GM23338 (cell line): Measurements from ENCODE around the gene ZBTB7C. TPM values are rescaled to one million over a fixed set of nuclear protein-coding genes. Genes with fewer than 3 reads are reported as not detected.

Experiments
- ATAC-seq: fragments of 200-7000 bp; cut with Tn5 transposase; 3 replicates; pipeline ENCODE4 v1.9.1; 2020
- DNase-seq: peaks from one replicate; pipeline ENCODE4 v3.0.0-alpha.2; 2015; ENCODE audit warnings: low spot score
- H2AFZ ChIP-seq: fragments of 200-600 bp; sonication (generic); 2 replicates; pipeline ENCODE4 v1.8.0; 2016; ENCODE audit warnings: antibody characterized with exemption, mild to moderate bottlenecking, moderate library complexity
- H3F3A ChIP-seq: fragments of 200-600 bp; sonication (generic); replicated peaks from 2 replicates; pipeline ENCODE4 v1.8.0; 2017; ENCODE audit warnings: antibody characterized with exemption, mixed run types, low read depth
- H3K27ac ChIP-seq: fragments of 200-600 bp; sonication (generic); 2 replicates; pipeline ENCODE4 v1.6.1; 2016; ENCODE audit warnings: low read depth
- H3K27me3 ChIP-seq: fragments of 200-600 bp; sonication (generic); 2 replicates; pipeline ENCODE4 v1.8.0; 2016; ENCODE audit warnings: mild to moderate bottlenecking, mixed run types, moderate library complexity; ENCODE audit not compliant: insufficient read depth
- H3K36me3 ChIP-seq: fragments of 200-600 bp; sonication (generic); 2 replicates; pipeline ENCODE4 v1.8.0; 2016; ENCODE audit warnings: mild to moderate bottlenecking; ENCODE audit not compliant: insufficient read depth
- H3K4me1 ChIP-seq: fragments of 200-600 bp; sonication (generic); 2 replicates; pipeline ENCODE4 v1.8.0; 2016; ENCODE audit warnings: mild to moderate bottlenecking, moderate library complexity; ENCODE audit not compliant: insufficient read depth
- H3K4me2 ChIP-seq: fragments of 200-600 bp; sonication (generic); 2 replicates; pipeline ENCODE4 v1.7.1; 2017; ENCODE audit warnings: mixed run types
- H3K4me3 ChIP-seq: fragments of 200-600 bp; sonication (generic); 2 replicates; pipeline ENCODE4 v1.6.1; 2016; ENCODE audit warnings: mixed run types
- H3K79me2 ChIP-seq: fragments of 200-600 bp; sonication (generic); replicated peaks from 2 replicates; pipeline ENCODE4 v1.8.0; 2017; ENCODE audit warnings: mild to moderate bottlenecking; ENCODE audit not compliant: insufficient read depth
- H3K9me2 ChIP-seq: fragments of 200-600 bp; sonication (generic); 2 replicates; pipeline ENCODE4 v1.8.0; 2017; ENCODE audit not compliant: insufficient read depth
- H4K20me1 ChIP-seq: fragments of 200-600 bp; sonication (generic); replicated peaks from 2 replicates; pipeline ENCODE4 v1.8.0; 2017; ENCODE audit warnings: mild to moderate bottlenecking; ENCODE audit not compliant: insufficient read depth
- H3K27ac Mint-ChIP-seq: 2 replicates; pipeline ENCODE4 v1.8.0; 2020; ENCODE audit warnings: inconsistent platforms, mild to moderate bottlenecking, moderate library complexity, mixed read lengths
- H3K27me3 Mint-ChIP-seq: 3 replicates; pipeline ENCODE4 v1.8.0; 2022; ENCODE audit warnings: low read depth, mild to moderate bottlenecking, moderate library complexity, mixed read lengths, inconsistent platforms; ENCODE audit not compliant: insufficient read depth, poor library complexity
- H3K36me3 Mint-ChIP-seq: 3 replicates; pipeline ENCODE4 v1.8.0; 2021; ENCODE audit warnings: low read depth, mild to moderate bottlenecking, inconsistent platforms, moderate library complexity, mixed read lengths
- H3K4me1 Mint-ChIP-seq: 3 replicates; pipeline ENCODE4 v1.8.0; 2020; ENCODE audit warnings: mild to moderate bottlenecking, inconsistent platforms, mixed read lengths
- H3K4me3 Mint-ChIP-seq: 3 replicates; pipeline ENCODE4 v1.8.0; 2021; ENCODE audit warnings: moderate library complexity, mild to moderate bottlenecking, inconsistent platforms, mixed read lengths
- H3K9me3 Mint-ChIP-seq: 3 replicates; pipeline ENCODE4 v1.8.0; 2020; ENCODE audit warnings: moderate library complexity, mild to moderate bottlenecking, inconsistent platforms, mixed read lengths
- CREB1 ChIP-seq: fragments of 250-450 bp; sonication (Bioruptor Pico); IDR thresholded peaks from 2 replicates; pipeline ENCODE4 v1.5.0; 2020; ENCODE audit warnings: low read depth, mild to moderate bottlenecking, moderate library complexity
- CTCF ChIP-seq, 2 experiments: fragments of 200-600 bp in 1 of 2; sonication (generic) in 1 of 2; conservative IDR thresholded peaks; 2 replicates each; pipeline versions ENCODE4 v1.5.1 to v1.6.1; 2016 to 2017; ENCODE audit warnings: antibody characterized with exemption in 2 of 2, low read depth in 2 of 2, mild to moderate bottlenecking in 2 of 2, moderate library complexity in 1 of 2
- ETS1 ChIP-seq: IDR thresholded peaks from 2 replicates; pipeline ENCODE4 v1.6.1; 2016; ENCODE audit warnings: antibody characterized with exemption
- EZH2 ChIP-seq: fragments of 200-600 bp; sonication (generic); IDR thresholded peaks from one replicate; pipeline ENCODE4 v1.8.0; 2017; ENCODE audit warnings: antibody characterized with exemption, mild to moderate bottlenecking, low read depth; ENCODE audit not compliant: unreplicated experiment
- EZH2phosphoT487 ChIP-seq: fragments of 200-600 bp; sonication (generic); IDR thresholded peaks from one replicate; pipeline ENCODE4 v1.8.1; 2018; ENCODE audit warnings: antibody characterized with exemption; ENCODE audit not compliant: unreplicated experiment
- JUNB ChIP-seq: IDR thresholded peaks from one replicate; pipeline ENCODE4 v1.6.1; 2016; ENCODE audit warnings: antibody characterized with exemption; ENCODE audit not compliant: unreplicated experiment
- NANOG ChIP-seq: IDR thresholded peaks from 2 replicates; pipeline ENCODE4 v1.6.1; 2016; ENCODE audit warnings: antibody characterized with exemption, borderline replicate concordance
- POLR2AphosphoS5 ChIP-seq: IDR thresholded peaks from 2 replicates; pipeline ENCODE4 v1.6.1; 2016; ENCODE audit warnings: antibody characterized with exemption, low read depth
- STAT1 ChIP-seq: IDR thresholded peaks from one replicate; pipeline ENCODE4 v1.6.1; 2016; ENCODE audit warnings: antibody characterized with exemption; ENCODE audit not compliant: unreplicated experiment
- ZNF114 ChIP-seq: fragments of 250-450 bp; sonication (Bioruptor Pico); IDR thresholded peaks from 2 replicates; pipeline ENCODE4 v1.5.0; 2020; ENCODE audit warnings: mild to moderate bottlenecking, moderate library complexity
- ZNF331 ChIP-seq: fragments of 250-450 bp; sonication (Bioruptor Pico); IDR thresholded peaks from 2 replicates; pipeline ENCODE4 v1.5.0; 2020; ENCODE audit warnings: low read depth, mild to moderate bottlenecking, moderate library complexity
- ZNF462 ChIP-seq: fragments of 250-450 bp; sonication (Bioruptor Pico); IDR thresholded peaks from 2 replicates; pipeline ENCODE4 v1.5.0; 2020; ENCODE audit warnings: mild to moderate bottlenecking, moderate library complexity
- polyA plus RNA-seq: library from polyadenylated mRNA; unstranded; fragments of >200 nt; fragmentation: Nextera tagmentation; extraction: Ambion mirVana; gene quantifications from 2 replicates; pipeline ENCODE4 v1.2.1, GENCODE V29; 2016
- total RNA-seq: library from RNA; depleted of rRNA; stranded (reverse); fragments of >200 nt; shearing (Covaris generic); gene quantifications from 2 replicates; pipeline ENCODE4 v1.2.3, GENCODE V29; 2014
- TF ChIP-seq, protein P1 (sequence below): IDR thresholded peaks from one replicate; pipeline ENCODE4 v1.6.1; 2018; ENCODE audit warnings: antibody characterized with exemption; ENCODE audit not compliant: unreplicated experiment

The ZBTB7C gene
- total and polyA plus RNA-seq, 2 experiments from 2014 or later = 0.03 to 0.14 TPM

DNA sequence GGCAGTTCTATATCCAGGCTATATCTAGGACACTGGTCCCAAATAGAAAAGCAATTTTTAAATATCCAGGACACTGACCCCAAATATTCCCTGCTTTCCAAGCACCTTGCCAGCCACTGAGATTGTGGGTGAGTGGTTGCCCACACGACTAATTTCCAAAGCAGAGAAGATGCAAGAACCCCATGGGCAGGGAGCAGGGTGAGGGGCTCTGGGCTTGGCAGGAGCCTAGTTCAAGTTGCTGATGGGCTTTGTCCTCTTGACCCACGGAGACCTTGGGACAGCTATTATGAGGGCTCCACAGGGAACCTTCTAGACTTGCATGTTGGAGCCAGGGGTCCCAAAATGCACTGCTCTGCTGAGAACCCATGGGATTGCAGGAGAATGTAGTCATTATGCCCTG is 332.7 kb downstream of the ZBTB7C start:
- H4K20me1 ChIP-seq = no peaks in the 10 kb centered on the region
- no peak overlapping the region for H3K4me2 ChIP-seq
- H3K4me3 Mint-ChIP-seq = no peak overlapping the region
- no peaks in the 10 kb centered on the region for H3K9me3 Mint-ChIP-seq
- no peaks in the 10 kb centered on the region for H3K79me2 ChIP-seq
- H2AFZ ChIP-seq = no peak overlapping the region
- TF ChIP-seq EZH2 (no peak), CTCF (conservative IDR thresholded peaks at IDR 0.05; ENCODE audit: low read depth in 2 of 2) (no peak), JUNB (no peak), NANOG (no peak), ZNF114 (no peak), ETS1 (no peak), CREB1 (no peak), POLR2AphosphoS5 (no peak), STAT1 (no peak), EZH2phosphoT487 (no peak), ZNF331 (CRISPR knock-in tag) (no peak), ZNF462 (CRISPR knock-in tag) (no peak)
- TF ChIP-seq, protein P1, sequence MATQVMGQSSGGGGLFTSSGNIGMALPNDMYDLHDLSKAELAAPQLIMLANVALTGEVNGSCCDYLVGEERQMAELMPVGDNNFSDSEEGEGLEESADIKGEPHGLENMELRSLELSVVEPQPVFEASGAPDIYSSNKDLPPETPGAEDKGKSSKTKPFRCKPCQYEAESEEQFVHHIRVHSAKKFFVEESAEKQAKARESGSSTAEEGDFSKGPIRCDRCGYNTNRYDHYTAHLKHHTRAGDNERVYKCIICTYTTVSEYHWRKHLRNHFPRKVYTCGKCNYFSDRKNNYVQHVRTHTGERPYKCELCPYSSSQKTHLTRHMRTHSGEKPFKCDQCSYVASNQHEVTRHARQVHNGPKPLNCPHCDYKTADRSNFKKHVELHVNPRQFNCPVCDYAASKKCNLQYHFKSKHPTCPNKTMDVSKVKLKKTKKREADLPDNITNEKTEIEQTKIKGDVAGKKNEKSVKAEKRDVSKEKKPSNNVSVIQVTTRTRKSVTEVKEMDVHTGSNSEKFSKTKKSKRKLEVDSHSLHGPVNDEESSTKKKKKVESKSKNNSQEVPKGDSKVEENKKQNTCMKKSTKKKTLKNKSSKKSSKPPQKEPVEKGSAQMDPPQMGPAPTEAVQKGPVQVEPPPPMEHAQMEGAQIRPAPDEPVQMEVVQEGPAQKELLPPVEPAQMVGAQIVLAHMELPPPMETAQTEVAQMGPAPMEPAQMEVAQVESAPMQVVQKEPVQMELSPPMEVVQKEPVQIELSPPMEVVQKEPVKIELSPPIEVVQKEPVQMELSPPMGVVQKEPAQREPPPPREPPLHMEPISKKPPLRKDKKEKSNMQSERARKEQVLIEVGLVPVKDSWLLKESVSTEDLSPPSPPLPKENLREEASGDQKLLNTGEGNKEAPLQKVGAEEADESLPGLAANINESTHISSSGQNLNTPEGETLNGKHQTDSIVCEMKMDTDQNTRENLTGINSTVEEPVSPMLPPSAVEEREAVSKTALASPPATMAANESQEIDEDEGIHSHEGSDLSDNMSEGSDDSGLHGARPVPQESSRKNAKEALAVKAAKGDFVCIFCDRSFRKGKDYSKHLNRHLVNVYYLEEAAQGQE = no peak
- ATAC-seq = no peak
- no peak overlapping the region for H3K27ac Mint-ChIP-seq
- H3K36me3 Mint-ChIP-seq = no peaks in the 10 kb centered on the region
- H3K4me1 ChIP-seq = peaks cover 13% of the 10 kb centered on the region; the same call in 1 of the 2 replicates
- H3K4me3 ChIP-seq = no peak overlapping the region
- no peaks in the 10 kb centered on the region for H3F3A ChIP-seq
- H3K27ac ChIP-seq = no peak overlapping the region
- peaks cover 3% of the 10 kb centered on the region for H3K27me3 Mint-ChIP-seq
- H3K9me2 ChIP-seq = no peaks in the 10 kb centered on the region
- no peaks in the 10 kb centered on the region for H3K27me3 ChIP-seq
- no peak for DNase-seq
- no peaks in the 10 kb centered on the region for H3K36me3 ChIP-seq
- H3K4me1 Mint-ChIP-seq = peaks cover 43% of the 10 kb centered on the region
